HL-60 (cell line): ENCODE results near the gene IFT43.

Experiments
- GABPA ChIP-seq: IDR thresholded peaks from 2 replicates; pipeline ENCODE4 v1.6.1; 2012; ENCODE audit warnings: low read depth
- POLR2AphosphoS5 ChIP-seq: IDR thresholded peaks from 2 replicates; pipeline ENCODE4 v1.6.1; 2012; ENCODE audit warnings: low read depth
- SPI1 ChIP-seq: IDR thresholded peaks from 2 replicates; pipeline ENCODE4 v1.6.1; 2012; ENCODE audit warnings: low read depth, mild to moderate bottlenecking, borderline replicate concordance
- TF ChIP-seq, protein P1 (sequence below): IDR thresholded peaks from one replicate; pipeline ENCODE4 v1.5.1; 2011; ENCODE audit warnings: low read length, control low read depth, inconsistent platforms; ENCODE audit not compliant: insufficient read depth

DNA sequence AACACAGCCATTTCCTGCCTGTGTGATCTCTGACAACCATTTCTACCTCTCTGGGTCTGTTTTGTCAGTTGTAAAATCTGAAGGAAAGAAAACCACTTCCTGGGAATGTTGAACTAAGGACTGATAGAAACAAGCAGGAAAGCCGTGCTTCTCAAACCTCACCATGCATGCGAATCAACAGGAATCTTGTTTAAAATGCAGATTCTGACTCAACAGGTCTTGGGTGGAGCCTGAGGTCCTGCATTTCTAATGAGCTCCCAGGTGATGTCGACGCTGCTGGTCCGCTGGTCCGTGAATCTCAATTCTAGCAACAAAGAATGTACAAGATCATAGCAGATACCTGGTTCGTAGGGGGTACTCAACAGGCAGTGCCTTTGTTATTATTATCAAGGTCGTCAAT, 128.1 kb downstream of the IFT43 start:
- TF ChIP-seq, protein P1, sequence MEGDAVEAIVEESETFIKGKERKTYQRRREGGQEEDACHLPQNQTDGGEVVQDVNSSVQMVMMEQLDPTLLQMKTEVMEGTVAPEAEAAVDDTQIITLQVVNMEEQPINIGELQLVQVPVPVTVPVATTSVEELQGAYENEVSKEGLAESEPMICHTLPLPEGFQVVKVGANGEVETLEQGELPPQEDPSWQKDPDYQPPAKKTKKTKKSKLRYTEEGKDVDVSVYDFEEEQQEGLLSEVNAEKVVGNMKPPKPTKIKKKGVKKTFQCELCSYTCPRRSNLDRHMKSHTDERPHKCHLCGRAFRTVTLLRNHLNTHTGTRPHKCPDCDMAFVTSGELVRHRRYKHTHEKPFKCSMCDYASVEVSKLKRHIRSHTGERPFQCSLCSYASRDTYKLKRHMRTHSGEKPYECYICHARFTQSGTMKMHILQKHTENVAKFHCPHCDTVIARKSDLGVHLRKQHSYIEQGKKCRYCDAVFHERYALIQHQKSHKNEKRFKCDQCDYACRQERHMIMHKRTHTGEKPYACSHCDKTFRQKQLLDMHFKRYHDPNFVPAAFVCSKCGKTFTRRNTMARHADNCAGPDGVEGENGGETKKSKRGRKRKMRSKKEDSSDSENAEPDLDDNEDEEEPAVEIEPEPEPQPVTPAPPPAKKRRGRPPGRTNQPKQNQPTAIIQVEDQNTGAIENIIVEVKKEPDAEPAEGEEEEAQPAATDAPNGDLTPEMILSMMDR = no peak
- no peak for TF ChIP-seq GABPA
- TF ChIP-seq POLR2AphosphoS5 = no peak
- no peak for TF ChIP-seq SPI1
